K562 (cell line): Measurements from ENCODE around the gene CENPO. TPM values are rescaled to one million over a fixed set of nuclear protein-coding genes. Genes with fewer than 3 reads are reported as not detected.
A peak's percentile ranks its signal among the peaks of the same experiment; 100 is the strongest.

Experiments
- BDP1 ChIP-seq: IDR thresholded peaks from 3 replicates; pipeline ENCODE4 v1.6.1; 2011; ENCODE audit not compliant: insufficient read length, insufficient read depth
- DPF2 ChIP-seq: fragments of 450-650 bp; IDR thresholded peaks from 2 replicates; pipeline ENCODE4 v1.6.1; 2016
- HNRNPK ChIP-seq: fragments of 200-400 bp; formaldehyde crosslinking; IDR thresholded peaks from one replicate; pipeline ENCODE4 v1.6.1; 2018; ENCODE audit warnings: mild to moderate bottlenecking, low read depth, low read length; ENCODE audit not compliant: poor library complexity, severe bottlenecking
- MTF1 ChIP-seq: fragments of 250-450 bp; sonication (Bioruptor Pico); IDR thresholded peaks from 2 replicates; pipeline ENCODE4 v1.9.0; 2021; ENCODE audit warnings: moderate library complexity, mild to moderate bottlenecking, inconsistent platforms, borderline replicate concordance
- NCOA6 ChIP-seq: fragments of 450-650 bp; IDR thresholded peaks from 2 replicates; pipeline ENCODE4 v1.6.1; 2017; ENCODE audit warnings: mild to moderate bottlenecking
- NFE2 ChIP-seq: IDR thresholded peaks from 2 replicates; pipeline ENCODE4 v1.6.1; 2014; ENCODE audit warnings: antibody characterized with exemption, low read depth
- RCOR1 ChIP-seq, 2 experiments: IDR thresholded peaks; 2 replicates each; pipeline ENCODE4 v1.6.1; 2012; ENCODE audit warnings: low read depth in 2 of 2, low read length in 2 of 2, borderline replicate concordance in 1 of 2, improper control_type of control experiment in 1 of 2
- SETDB1 ChIP-seq: IDR thresholded peaks from one replicate; pipeline ENCODE4 v1.6.1; 2012; ENCODE audit warnings: low read length, control low read depth, inconsistent platforms
- SLC30A9 ChIP-seq: fragments of 250-450 bp; sonication (Bioruptor Pico); IDR thresholded peaks from 2 replicates; pipeline ENCODE4 v1.8.0; 2022; ENCODE audit warnings: mild to moderate bottlenecking, moderate library complexity
- SMARCA4 ChIP-seq: fragments of 450-650 bp; IDR thresholded peaks from 2 replicates; pipeline ENCODE4 v1.6.1; 2016
- TCF3 ChIP-seq: sonication (generic); formaldehyde crosslinking; IDR thresholded peaks from 2 replicates; pipeline ENCODE4 v1.4.0; 2020; ENCODE audit warnings: mild to moderate bottlenecking, missing genetic modification reagents
- ZBTB7A ChIP-seq: IDR thresholded peaks from 2 replicates; pipeline ENCODE4 v1.6.1; 2011; ENCODE audit warnings: low read depth, mild to moderate bottlenecking, low read length, moderate library complexity, borderline replicate concordance; ENCODE audit not compliant: control insufficient read depth
- ZKSCAN8 ChIP-seq: fragments of 200-800 bp; sonication (Bioruptor generic); IDR thresholded peaks from 2 replicates; pipeline ENCODE4 v1.6.1; 2016; ENCODE audit warnings: missing genetic modification characterization, missing compliant biosample characterization
- polyA plus RNA-seq, 8 experiments: library from polyadenylated mRNA; depleted of rRNA in 4 of 8; stranded (reverse) in 5 of 8; unstranded in 3 of 8; fragments of >200 nt; fragmentation: Nextera tagmentation in 2 of 8; fragmentation: Illumina TruSeq in 1 of 8; extraction: Ambion mirVana in 2 of 8; extraction: Trizol in 1 of 8; gene quantifications; 2 replicates each; pipeline versions ENCODE4 v1.2.1 to v1.2.3, GENCODE V29; 2011 to 2014; ENCODE audit warnings: inconsistent platforms in 1 of 8, missing spikeins in 1 of 8
- total RNA-seq, 7 experiments: library from RNA; depleted of rRNA in 6 of 7; stranded (reverse); fragments of >200 nt in 6 of 7; fragmentation: Illumina TruSeq in 2 of 7; extraction: Trizol in 2 of 7; gene quantifications; 2 replicates each; pipeline versions ENCODE4 v1.2.1 to v1.2.3, GENCODE V29; 2011 to 2021; ENCODE audit warnings: low replicate concordance in 1 of 7
- TF ChIP-seq, protein P1 (sequence below): IDR thresholded peaks from 2 replicates; pipeline ENCODE4 v1.6.1; 2011; ENCODE audit not compliant: insufficient read length; ENCODE audit errors: extremely low read depth
- TF ChIP-seq, protein P2 (sequence below): sonication (generic); formaldehyde crosslinking; IDR thresholded peaks from 2 replicates; pipeline ENCODE4 v1.8.1; 2023; ENCODE audit warnings: missing genetic modification reagents, mild to moderate bottlenecking, borderline replicate concordance
- TF ChIP-seq, protein P3 (sequence below): fragments of 450-650 bp; formaldehyde crosslinking; IDR thresholded peaks from 2 replicates; pipeline ENCODE4 v1.4.0; 2020; ENCODE audit warnings: mild to moderate bottlenecking, moderate library complexity
- TF ChIP-seq, protein P4 (sequence below): fragments of 250-450 bp; sonication (Bioruptor Pico); IDR thresholded peaks from 2 replicates; pipeline ENCODE4 v1.6.1; 2021; ENCODE audit warnings: mild to moderate bottlenecking
- TF ChIP-seq, protein P5 (sequence below): fragments of 250-450 bp; sonication (Bioruptor Pico); IDR thresholded peaks from 2 replicates; pipeline ENCODE4 v1.5.0; 2021

Gene CENPO
- total and polyA plus RNA-seq, 9 of the 15 experiments (the other 6 are each of a cell fraction or from before 2014, with no cell fraction given) = 30.6 to 59.4 (median 38.9) TPM

DNA sequence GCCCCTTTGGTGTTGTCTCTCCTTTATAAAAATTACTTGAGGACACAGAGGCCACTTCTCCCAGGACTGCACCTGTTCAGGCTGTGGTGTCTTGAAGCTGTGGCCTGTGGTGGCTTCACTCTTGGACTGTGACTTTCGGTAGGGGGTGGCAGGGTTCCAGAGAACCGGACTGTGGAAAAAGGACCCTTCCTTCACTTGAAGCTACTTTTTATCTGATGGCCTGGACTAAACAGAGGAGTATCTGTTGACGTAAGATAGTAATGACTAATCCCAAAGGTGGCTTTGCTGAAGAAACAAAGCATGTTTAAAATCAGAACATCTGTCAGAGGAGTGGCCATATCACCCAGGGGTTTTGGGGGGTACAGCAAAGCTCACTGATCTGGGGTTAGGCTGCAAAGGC lies 60.8 kb downstream of the CENPO start (continued):
- no peak for TF ChIP-seq HNRNPK
- TF ChIP-seq ZKSCAN8 (CRISPR knock-in tag) = no peak
- TF ChIP-seq ZBTB7A = no peak
- no peak for TF ChIP-seq SETDB1
- TF ChIP-seq, protein P1, sequence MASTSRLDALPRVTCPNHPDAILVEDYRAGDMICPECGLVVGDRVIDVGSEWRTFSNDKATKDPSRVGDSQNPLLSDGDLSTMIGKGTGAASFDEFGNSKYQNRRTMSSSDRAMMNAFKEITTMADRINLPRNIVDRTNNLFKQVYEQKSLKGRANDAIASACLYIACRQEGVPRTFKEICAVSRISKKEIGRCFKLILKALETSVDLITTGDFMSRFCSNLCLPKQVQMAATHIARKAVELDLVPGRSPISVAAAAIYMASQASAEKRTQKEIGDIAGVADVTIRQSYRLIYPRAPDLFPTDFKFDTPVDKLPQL = no peak
- TF ChIP-seq, protein P2, sequence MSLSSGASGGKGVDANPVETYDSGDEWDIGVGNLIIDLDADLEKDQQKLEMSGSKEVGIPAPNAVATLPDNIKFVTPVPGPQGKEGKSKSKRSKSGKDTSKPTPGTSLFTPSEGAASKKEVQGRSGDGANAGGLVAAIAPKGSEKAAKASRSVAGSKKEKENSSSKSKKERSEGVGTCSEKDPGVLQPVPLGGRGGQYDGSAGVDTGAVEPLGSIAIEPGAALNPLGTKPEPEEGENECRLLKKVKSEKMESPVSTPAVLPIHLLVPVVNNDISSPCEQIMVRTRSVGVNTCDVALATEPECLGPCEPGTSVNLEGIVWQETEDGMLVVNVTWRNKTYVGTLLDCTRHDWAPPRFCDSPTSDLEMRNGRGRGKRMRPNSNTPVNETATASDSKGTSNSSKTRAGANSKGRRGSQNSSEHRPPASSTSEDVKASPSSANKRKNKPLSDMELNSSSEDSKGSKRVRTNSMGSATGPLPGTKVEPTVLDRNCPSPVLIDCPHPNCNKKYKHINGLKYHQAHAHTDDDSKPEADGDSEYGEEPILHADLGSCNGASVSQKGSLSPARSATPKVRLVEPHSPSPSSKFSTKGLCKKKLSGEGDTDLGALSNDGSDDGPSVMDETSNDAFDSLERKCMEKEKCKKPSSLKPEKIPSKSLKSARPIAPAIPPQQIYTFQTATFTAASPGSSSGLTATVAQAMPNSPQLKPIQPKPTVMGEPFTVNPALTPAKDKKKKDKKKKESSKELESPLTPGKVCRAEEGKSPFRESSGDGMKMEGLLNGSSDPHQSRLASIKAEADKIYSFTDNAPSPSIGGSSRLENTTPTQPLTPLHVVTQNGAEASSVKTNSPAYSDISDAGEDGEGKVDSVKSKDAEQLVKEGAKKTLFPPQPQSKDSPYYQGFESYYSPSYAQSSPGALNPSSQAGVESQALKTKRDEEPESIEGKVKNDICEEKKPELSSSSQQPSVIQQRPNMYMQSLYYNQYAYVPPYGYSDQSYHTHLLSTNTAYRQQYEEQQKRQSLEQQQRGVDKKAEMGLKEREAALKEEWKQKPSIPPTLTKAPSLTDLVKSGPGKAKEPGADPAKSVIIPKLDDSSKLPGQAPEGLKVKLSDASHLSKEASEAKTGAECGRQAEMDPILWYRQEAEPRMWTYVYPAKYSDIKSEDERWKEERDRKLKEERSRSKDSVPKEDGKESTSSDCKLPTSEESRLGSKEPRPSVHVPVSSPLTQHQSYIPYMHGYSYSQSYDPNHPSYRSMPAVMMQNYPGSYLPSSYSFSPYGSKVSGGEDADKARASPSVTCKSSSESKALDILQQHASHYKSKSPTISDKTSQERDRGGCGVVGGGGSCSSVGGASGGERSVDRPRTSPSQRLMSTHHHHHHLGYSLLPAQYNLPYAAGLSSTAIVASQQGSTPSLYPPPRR (CRISPR knock-in tag) = no peak
- TF ChIP-seq TCF3 = peak; percentile 74
- TF ChIP-seq SLC30A9 (CRISPR knock-in tag) = no peak
- peak; percentile 76 for TF ChIP-seq DPF2
- peak; percentile 68; the same call in 1 of the 2 replicates for TF ChIP-seq SMARCA4
- no peak for TF ChIP-seq MTF1 (CRISPR knock-in tag)
- TF ChIP-seq, protein P3, sequence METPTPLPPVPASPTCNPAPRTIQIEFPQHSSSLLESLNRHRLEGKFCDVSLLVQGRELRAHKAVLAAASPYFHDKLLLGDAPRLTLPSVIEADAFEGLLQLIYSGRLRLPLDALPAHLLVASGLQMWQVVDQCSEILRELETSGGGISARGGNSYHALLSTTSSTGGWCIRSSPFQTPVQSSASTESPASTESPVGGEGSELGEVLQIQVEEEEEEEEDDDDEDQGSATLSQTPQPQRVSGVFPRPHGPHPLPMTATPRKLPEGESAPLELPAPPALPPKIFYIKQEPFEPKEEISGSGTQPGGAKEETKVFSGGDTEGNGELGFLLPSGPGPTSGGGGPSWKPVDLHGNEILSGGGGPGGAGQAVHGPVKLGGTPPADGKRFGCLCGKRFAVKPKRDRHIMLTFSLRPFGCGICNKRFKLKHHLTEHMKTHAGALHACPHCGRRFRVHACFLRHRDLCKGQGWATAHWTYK = no peak
- TF ChIP-seq, protein P4, sequence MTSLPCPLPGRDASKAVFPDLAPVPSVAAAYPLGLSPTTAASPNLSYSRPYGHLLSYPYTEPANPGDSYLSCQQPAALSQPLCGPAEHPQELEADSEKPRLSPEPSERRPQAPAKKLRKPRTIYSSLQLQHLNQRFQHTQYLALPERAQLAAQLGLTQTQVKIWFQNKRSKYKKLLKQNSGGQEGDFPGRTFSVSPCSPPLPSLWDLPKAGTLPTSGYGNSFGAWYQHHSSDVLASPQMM = no peak
- no peak; a peak in 1 of 4 replicates for TF ChIP-seq RCOR1 (IDR thresholded peaks at IDR 0.05; ENCODE audit: borderline replicate concordance in 1 of 2, low read depth in 2 of 2, low read length in 2 of 2)
- TF ChIP-seq NCOA6 = no peak
- TF ChIP-seq, protein P5, sequence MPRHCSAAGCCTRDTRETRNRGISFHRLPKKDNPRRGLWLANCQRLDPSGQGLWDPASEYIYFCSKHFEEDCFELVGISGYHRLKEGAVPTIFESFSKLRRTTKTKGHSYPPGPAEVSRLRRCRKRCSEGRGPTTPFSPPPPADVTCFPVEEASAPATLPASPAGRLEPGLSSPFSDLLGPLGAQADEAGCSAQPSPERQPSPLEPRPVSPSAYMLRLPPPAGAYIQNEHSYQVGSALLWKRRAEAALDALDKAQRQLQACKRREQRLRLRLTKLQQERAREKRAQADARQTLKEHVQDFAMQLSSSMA (CRISPR knock-in tag) = no peak
- TF ChIP-seq NFE2 = no peak
- no peak for TF ChIP-seq BDP1
- TF ChIP-seq, all 486 proteins: peak for 26
